Mesenteric fat pad (tissue), 1 donor: Measurements from ENCODE around the gene RHBDL1. TPM values are rescaled to one million over a fixed set of nuclear protein-coding genes. Genes with fewer than 3 reads are reported as not detected.
"Not testable (repeated sequence)": the region's sequence is repeated elsewhere in the genome, so short reads cannot be mapped to it uniquely, and the experiment has no call there.

Experiments used
- DNase-seq: peaks from one replicate; pipeline ENCODE4 v3.0.0-alpha.2; 2020; ENCODE audit warnings: low spot score
- total RNA-seq: library from RNA; stranded (reverse); fragmentation: NEBNext Ultra II Directional; extraction: Animal tissue kit (Norgen Biotek cat#: 25700); gene quantifications from one replicate; pipeline ENCODE4 v1.2.1, GENCODE V29; 2021
- donor health status: DM: yes; HTN: yes; CAD: no.

Gene RHBDL1
- total RNA-seq, 1 donor from 2014 or later: 0.84 TPM

DNA sequence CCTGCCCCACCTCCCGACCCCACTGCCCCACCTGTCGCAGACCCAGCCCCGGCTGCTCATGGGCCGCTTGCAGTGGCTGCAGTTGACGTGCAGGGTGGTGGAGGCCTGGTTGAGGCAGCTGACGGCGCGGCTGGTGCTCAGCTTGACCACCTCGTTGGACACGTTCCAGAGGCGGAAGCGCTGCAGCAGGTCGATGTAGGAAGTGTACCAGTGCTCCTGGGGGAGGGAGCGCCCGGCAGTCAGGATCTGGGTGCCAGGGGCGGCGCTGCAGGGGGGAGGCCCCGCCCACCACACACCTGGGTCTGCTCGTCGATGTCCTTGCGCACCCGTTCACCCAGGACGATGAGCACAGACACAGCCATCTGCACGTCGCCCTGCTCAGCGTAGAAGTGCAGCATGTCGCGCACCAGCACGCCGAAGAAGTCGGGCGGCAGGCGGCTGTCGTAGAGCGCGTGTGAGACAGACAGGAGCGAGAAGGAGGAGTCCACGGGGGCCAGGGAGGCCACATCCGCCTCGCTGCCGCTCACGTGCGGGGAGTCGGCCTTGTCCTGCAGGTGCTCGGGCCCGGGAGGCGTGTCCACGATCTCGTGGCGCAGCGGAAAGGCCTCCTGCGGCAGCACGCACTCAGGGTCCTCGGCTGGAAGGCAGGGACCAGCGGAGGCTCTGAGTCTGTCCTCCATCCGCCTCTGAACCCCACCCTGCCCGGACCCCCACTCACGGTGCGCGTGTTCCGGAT is 9.7 kb downstream of the RHBDL1 start:
- DNase-seq: no peak

DNA sequence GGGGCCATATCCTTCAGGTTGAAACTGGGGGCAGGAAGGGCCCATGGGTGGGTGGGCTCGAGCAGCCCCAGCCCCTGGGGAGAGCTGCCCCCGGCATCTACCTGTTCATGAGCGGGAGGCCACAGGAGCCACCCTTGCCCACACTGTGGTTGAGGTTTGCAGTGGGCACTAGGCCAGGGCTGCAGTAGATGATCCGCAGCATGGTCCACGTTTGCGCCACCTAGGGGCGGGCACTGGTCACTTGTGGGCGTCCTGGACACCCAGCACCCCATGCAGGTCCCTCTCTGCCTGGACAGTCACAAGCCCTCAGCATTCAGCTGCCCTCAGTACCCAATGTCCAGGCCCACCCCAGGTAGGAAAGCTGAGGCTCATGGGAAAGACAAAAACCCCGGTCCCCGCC is 10.5 kb downstream of the RHBDL1 start:
- DNase-seq: no peak

DNA sequence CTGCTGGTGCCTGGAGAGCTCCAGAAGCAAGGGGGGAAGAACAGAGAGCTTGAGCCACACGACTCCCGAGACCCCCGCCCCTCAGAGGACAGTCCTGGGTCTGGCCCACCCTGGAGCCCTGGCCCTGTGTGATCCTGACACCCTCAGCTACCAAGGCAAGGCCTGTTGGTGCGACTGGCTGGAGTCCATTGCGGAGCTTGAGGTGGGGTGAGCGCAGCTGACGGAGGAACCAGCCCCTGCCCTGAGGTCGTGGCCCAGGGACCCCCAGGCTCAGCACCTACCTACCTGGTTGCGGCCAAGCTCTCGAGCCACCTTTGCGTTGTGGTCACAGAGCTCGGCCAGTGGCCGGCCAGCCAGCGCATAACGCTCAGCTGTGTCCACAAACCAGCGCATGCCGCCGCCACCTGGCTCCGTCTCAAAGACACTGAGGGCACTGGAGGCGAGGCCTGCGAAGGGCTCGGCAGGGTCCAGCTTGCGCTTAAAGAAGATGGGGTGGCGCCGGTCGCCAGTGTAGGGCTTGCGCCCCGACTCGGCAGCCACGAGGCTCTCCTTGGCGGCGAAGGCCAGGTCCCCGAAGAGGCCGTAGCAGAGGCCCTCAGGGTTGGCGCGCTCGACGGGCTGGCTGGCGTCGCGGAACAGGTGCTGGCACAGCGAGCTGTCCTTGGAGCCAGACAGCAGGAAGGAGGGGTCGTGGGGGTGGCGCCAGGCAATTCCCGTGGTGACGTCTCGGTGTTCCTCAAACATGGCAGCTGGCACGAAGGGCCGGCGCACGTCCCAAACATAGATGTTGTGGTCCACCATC is 11.2 kb downstream of the RHBDL1 start:
- DNase-seq: no peak

DNA sequence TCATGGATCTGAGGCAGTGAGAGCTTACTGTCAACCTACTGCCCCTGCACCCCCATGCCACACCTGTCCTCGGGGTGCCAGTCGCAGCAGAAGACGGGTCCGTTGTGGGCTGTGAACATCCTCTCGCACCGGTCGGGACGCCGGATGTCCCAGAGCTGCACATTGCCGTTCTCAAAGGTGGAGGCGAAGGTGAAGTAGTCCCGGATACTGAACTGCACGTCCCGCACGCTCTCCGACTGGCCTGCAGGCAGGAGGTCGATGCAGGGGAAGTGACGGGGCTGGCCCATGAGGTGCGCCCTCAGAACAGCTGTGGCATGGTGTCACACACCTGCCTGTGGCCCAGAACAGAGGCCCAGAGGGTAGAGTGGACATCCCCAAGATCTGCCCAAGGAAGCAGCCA is 12.0 kb downstream of the RHBDL1 start:
- DNase-seq: no peak

DNA sequence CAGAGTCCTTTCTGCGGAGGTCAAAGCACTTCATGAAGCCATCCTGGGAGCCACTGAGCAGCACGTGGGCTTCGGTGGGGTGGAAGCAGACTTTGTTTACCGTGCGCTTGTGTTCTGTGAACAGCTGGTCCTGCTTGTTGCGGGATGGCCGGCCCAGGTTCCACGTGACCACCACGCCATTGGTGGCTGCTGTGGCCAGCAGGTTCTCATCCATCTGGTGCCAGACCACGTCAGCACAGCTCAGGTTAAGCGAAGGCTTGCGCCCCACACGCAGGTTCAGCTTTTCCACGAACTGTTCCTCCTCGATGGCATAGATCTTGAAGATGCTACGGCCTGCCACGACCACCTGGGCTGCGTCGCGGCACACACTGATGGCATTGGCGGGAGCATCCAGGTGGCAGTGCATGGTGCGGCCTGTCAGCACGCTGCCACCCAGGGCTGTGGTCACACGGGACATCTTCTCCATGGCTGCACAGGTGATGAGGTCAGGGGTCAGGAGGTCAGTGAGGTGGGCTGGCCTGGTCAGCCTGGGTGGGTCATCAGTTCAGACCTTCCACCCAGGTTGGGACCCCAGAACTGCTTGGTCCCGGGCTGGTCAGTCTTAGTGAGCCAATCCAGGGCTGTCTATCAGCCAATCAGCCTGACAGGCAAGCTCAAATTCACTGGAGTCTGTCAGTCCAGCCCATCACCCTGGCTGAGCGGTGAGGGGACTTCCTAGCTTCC is 13.9 kb downstream of the RHBDL1 start:
- DNase-seq: no peak

DNA sequence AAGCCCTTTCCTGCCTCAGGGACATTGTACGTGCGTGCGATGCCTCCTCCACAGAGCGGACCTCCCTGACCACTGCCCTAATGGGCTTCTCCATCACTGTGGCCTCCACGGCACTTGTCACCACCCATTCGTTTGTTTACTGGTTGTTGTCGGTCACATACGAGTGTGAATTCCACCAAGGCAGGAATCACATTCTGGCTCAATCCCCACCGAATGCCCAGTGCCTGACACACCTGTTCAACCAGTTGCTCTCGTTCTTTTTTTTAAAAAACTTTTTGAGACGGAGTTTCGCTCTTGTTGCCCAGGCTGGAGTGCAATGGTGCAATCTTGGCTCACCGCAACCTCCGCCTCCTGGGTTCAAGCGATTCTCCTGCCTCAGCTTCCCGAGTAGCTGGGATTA is 15.8 kb downstream of the RHBDL1 start:
- DNase-seq: not testable (repeated sequence)

DNA sequence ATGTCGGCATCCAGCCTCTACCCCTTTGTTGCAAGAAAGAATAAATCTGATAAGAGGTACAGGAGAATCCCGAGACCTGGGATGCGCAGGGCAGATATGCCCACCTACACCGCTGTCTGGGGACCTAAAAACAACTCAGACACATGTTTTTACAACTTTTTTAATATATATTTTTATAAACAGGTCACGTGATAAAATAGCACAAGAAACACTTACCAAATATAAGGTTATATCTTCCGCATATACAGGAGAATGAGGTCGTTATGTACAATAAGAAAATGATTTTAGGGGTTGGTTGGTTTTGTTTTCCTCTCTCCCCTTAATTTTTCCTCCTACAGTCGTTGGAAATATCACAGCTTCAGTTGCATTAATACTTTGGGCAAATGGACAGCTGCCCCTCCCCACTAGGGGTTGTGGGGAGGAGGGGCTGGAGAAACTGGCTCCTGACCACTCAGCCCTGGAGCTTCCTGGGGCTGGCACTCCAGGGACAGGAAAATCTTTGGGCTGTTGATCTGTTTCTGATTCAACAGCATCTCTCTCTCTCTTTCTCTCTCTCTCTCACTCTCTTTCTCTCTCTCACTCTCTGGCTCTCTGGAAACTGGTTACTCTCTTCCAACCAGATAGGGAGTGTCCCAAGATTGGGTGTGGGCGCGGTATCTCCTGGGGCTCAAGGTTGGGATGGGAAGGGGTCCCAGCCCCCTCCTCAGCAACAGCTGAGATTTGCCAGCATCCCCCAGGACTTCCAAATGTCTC is 17.1 kb downstream of the RHBDL1 start:
- no peak for DNase-seq

DNA sequence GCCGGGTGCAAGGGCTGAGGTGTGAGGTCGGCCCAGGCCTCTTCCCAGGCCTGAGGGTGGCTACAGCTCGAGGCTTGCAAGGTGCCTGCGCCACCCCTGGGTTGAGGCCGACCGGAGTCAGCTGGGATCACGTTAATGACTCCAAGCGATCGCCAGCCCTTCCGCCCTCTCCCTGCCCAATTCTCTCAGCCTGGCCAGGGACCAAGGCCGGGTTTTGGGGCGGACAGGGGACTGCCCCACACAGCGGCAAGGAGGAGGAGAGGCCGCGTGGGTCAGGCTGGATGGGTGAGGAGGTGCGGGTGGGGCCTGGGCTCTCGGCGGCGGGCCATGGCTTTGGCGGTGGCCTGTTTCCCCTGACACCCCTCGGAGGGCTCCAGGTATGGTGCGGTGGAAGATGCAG is 17.9 kb downstream of the RHBDL1 start:
- DNase-seq: no peak

DNA sequence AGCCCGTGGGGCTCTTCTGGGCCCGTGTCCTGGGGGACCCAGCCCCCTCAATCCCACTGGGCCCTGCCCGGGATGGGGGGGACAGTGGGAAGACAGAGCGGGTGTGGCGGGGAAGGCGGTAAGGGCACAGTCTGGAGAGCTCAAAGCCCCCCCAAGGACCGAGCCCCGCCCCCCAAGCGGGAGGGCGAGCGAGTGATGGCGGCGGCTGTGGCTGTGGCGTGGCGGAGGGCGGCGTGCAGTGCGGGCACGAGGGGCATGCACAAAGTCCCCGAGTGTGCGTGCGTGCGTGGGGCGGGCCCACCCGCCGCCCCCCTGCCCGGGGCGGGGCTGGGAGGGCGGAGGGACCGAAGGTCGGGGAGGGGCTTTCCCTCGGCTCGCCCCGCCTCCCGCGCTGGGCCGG is 18.3 kb downstream of the RHBDL1 start:
- DNase-seq: no peak

DNA sequence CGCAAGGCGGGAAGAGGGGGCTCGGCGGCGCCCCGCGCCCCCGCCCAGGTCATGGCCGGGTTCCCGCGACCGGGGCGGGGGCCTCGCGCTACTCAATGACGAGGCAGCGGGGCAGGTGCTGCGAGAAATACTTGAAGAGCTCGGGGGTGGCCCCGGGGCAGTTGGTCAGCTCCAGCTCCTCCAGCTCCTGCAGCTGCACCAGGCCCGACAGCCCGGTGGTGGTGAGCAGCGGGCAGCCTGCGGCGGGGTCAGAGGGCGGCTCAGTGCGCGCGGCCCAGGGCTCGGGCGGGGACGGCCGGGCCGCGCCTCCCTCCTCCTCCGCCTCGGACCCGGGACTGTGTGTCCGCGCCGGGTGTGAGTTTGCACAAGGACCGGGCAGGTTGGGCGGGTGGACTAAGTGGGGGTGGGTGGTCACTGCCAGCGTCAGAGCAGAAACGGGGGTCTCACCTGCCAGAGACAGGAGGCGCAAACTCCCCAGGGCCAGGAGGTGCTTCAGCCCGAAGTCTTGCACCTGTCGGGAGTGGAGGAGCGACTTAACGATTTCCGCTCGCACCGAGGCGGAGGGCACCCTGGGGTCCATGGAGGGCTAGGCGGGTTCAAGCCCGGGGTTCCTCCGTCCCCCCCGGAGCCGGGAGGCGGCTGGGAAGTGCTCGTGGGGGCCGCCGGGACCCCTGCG is 18.9 kb downstream of the RHBDL1 start:
- no peak for DNase-seq

DNA sequence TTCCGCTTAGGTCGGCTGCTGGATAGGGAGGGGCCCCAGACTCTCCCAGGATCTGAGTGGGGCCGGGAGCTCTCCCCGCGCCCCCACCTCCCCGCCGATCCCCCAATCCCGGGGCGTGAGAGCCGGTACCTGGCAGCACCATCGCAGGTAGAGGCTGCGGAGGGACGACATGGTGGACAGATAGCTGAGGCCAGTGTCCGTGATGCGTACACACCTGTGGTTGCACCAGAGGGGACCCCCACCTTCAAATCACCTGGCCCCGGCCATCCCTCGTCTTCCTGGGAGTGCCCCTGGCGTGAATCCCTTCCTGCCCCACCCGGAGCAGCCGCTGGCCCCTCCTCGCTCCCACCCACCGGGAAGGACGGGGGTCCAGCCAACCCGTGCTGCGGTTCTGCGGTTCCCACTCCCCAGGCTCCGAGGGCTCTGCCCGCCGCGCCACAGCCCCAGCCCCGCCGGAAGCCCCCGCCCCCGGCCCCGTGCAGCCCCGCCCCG is 19.4 kb downstream of the RHBDL1 start:
- DNase-seq: no peak

DNA sequence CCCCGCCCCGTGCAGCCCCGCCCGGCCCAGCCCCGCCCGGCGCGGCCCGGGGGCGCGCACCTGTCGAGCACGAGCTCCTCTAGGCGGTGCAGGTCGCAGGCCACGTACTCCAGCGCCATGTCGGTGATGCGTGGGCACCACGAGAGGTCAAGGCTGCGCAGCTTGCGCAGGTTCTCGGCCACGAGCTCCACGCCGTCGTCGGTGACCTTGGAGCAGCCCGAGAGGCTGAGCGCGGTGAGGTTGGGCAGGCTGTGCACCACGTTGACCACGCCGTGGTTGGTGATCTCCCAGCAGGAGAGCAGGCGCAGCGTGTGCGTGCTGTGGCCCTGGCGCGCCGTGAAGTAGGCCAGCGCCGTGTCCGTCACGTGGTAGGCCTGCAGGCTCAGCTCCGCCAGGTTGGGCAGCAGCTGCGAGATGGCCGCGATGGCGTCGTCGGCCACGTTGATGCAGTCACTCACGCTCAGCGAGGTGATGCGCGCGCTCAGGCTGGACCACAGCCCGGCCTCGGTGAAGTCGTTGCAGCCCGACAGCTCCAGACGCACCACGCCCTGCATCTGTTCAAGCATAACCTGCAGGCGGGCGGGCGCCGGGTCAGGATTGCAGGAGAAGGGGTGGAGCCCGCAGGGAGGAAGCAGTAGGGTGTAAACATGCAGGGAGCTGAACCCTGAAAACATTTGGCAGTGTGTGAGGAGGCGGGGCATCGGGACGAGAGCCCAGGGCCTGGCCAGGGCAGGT is 20.1 kb downstream of the RHBDL1 start:
- DNase-seq: no peak

DNA sequence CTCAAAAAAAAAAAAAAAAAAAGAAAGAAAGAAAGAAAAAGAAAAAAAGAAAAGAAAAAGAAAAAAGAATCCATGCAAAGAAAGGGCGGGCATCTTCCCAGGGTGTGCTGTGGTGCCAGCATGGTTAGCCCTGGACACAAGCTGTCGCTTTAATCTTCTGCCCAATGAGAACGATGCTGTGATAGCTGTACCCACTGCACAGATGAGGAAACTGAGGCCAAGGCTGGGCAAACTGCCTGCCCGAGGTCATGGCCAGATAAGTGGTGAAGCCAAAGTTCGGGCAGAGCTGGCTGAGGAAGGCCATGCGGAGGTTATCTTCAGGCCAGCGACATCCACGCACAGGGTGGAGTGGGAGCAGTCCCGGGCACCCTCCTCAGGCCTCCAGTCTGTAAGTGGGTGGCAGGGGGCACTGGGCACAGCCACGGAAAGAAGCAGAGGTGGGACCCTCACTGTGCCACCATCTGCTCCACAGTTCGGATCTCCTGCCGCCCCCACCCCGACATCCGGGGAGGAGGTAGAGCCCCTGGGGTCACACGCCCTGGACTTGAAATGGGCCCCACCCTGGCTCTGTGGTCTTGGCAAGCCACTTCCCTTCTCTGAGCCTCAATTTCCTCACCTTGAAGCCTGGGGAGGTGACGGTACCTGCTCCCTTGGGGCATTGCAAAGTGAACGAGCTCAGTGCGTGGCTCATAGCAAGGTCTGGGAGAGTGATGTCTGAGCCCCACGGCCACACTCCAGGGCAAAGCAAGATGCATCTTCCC is 23.6 kb downstream of the RHBDL1 start:
- DNase-seq: no peak

DNA sequence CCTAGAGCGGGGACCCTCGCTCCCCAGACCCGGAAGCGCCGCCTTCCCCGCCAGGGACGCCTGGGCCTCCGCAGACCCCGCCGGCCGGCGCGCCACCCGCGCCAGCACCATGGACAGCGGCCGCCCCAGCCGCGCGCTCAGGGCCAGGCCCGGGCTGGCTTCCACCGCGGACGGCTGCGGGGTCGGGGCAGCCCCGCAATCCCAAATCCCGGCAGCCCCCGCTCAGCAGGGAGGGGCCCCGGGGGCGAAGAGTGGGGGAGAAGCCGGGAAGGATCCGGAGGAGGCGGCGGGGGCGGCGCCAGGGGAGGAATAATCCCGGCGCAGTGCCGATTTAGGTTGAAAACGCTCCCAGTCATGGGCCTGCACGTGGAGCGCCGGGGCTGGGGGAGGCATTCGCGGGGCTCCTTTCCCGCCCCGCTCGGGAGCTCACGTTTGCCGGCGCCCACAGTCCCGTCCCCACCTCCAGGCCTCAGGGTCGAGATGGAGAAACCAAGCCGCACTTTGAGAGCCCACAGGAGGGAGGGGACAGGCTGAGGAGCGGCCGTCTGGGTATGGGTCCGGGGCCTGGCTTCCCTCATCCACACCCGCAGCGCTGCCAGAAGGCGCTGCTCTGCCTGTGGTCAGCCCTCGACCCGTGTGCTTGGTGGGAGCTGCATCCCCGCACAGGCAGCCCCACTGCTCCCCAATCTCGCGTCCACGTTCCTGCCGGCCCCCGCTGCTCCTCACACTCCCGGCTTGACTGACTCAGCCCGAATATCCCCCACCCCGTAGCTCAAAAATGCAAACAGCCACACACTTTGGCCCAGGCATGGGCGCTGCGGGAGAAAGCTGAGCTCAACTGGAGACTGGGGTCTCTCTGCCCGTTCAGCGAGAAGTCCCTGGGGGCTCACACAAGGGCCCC is 25.5 kb downstream of the RHBDL1 start:
- no peak for DNase-seq

DNA sequence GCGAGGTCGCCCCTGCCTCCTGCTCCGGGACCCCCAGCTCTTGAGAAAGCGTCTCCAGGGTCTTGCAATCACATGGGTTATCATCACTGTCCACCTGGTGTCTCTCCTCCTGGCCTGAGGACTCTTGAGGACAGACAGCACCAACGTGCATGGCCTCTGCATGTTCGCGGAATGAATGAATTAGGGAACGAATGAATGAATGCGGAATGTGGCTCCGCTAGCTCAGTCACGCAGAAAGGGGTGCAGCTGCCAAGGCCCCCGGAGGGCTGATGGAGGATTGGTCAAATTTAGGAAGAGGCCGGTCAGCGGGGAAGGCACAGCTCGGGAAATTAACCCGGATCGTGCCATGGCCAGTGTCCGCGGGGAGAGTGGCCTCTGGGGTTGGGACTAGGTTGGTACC is 26.9 kb downstream of the RHBDL1 start:
- no peak for DNase-seq

DNA sequence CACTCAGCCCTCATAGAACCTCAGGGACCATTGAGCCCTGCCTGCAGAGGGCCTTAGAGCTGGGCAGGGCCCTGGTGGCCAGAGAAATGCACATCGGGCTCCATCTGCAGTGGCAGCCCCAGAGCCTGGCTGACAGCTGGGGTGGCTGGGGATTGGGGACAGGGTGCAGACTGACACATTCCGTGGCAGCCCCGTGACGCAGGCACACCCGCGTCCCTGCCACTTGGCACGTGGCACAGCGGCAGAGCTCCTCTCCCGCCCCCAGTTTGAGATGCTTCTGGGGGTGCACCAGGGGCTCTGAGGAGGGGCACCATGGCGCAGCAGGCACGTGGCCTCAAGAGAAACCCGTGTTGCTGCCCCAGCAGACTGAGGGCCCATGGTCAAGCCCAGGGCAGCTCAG is 27.9 kb downstream of the RHBDL1 start:
- DNase-seq: no peak

DNA sequence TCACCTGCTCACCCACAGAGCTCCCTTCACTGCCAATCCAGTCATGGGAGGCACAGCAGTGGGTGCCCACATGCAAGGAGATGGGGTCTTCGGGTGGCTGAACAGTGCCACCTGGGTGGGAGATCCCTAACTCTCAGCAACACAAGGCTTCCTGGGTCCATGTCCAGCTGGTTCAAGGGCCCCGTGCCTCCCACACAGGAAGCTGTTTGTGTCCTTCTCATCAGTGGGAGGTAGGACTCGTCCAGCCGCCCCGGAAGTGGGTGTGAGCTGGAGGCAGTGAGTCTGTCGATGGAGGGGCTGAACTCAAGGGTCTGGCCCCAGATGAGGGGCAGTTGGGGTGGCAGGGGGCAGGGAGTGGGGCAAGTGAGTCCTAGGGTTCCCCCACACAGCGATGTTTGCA is 28.6 kb downstream of the RHBDL1 start:
- DNase-seq: no peak
